K562 (cell line): ENCODE data around the gene SEMA3A. TPM values are rescaled to one million over a fixed set of nuclear protein-coding genes. Genes with fewer than 3 reads are reported as not detected.

ENCODE experiments used
- ATAC-seq: fragments of 200-7000 bp; cut with Tn5 transposase; 3 replicates; pipeline ENCODE4 v1.9.1; 2020; ENCODE audit warnings: moderate library complexity
- BruUV-seq: library from RNA; stranded (reverse); fragments of 400-500 nt; replicated peaks from 2 replicates; lab custom pipeline; 2021; lab: Mats Ljungman, UMichigan
- CTCF ChIA-PET: fragments of 300-600 bp; formaldehyde crosslinking; extraction: SDS; loops from one replicate; lab custom pipeline; 2021; ENCODE audit warnings: low intra/inter-chr PET ratio; lab: Yijun Ruan, JAX
- POLR2A ChIA-PET: fragments of 300-600, 350-650 bp; sonication (Branson Sonifier 250); formaldehyde crosslinking; extraction: SDS; loops from one replicate; lab custom pipeline; 2021; ENCODE audit warnings: antibody characterized with exemption, inconsistent platforms; lab: Yijun Ruan, JAX
- DNase-seq, 4 experiments: peaks; one replicate each; pipeline versions ENCODE4 v3.0.0 to v3.0.0-alpha.2; 2011 to 2018; ENCODE audit warnings: low spot score in 3 of 4, mixed read lengths in 3 of 4; ENCODE audit errors: extremely low read depth in 1 of 4
- FAIRE-seq: peaks from 2 replicates; lab custom pipeline; 2011; peaks lifted over from hg19 to GRCh38; lab: Jason Lieb, UNC
- H2AFZ ChIP-seq: 2 replicates; pipeline ENCODE4 v1.6.0; 2011; ENCODE audit warnings: low read depth, low read length, control low read depth, inconsistent platforms
- H3K27ac ChIP-seq: fragments of 200-600 bp; 3 replicates; pipeline ENCODE4 v1.8.0; 2011; ENCODE audit warnings: low read depth, mild to moderate bottlenecking, control low read depth, inconsistent platforms, low read length, moderate library complexity, mixed read lengths; ENCODE audit errors: extremely low read depth
- H3K27me3 ChIP-seq, 2 experiments: fragments of 300-600 bp in 1 of 2; 2 replicates in 1 of 2; 3 replicates in 1 of 2; pipeline versions ENCODE4 v1.6.0 to v1.8.0; 2011; ENCODE audit warnings: inconsistent platforms in 2 of 2, low read length in 2 of 2, mild to moderate bottlenecking in 1 of 2, mixed read lengths in 1 of 2, moderate library complexity in 1 of 2; ENCODE audit not compliant: control insufficient read depth in 2 of 2, insufficient read depth in 2 of 2
- H3K36me3 ChIP-seq: fragments of 300-600 bp; 3 replicates; pipeline ENCODE4 v1.8.0; 2011; ENCODE audit warnings: mild to moderate bottlenecking, low read length, inconsistent platforms; ENCODE audit not compliant: control insufficient read depth, insufficient read depth
- H3K4me1 ChIP-seq, 2 experiments: fragments of 200-600 bp in 1 of 2; replicated peaks in 1 of 2; 2 replicates in 1 of 2; 3 replicates in 1 of 2; pipeline versions ENCODE4 v1.5.1 to v1.8.0; 2011; ENCODE audit warnings: inconsistent platforms in 2 of 2, low read length in 2 of 2, mild to moderate bottlenecking in 1 of 2, mixed read lengths in 1 of 2, moderate library complexity in 1 of 2; ENCODE audit not compliant: control insufficient read depth in 2 of 2, insufficient read depth in 2 of 2
- H3K4me2 ChIP-seq: 2 replicates; pipeline ENCODE4 v1.6.1; 2011; ENCODE audit warnings: low read length, control low read depth, inconsistent platforms, mixed read lengths; ENCODE audit not compliant: insufficient read depth
- H3K4me3 ChIP-seq: fragments of 200-600 bp; sonication (generic), shearing (Covaris generic); 2 replicates; pipeline ENCODE4 v1.5.1; 2016; ENCODE audit warnings: control low read depth, inconsistent platforms
- H3K79me2 ChIP-seq: fragments of 200-600 bp; 3 replicates; pipeline ENCODE4 v1.8.0; 2011; ENCODE audit warnings: low read length, inconsistent platforms; ENCODE audit not compliant: control insufficient read depth, insufficient read depth
- H3K9ac ChIP-seq, 2 experiments: 2 replicates each; pipeline versions ENCODE4 v1.6.0 to v1.6.1; 2011; ENCODE audit warnings: low read depth in 2 of 2, low read length in 2 of 2, control low read depth in 1 of 2, inconsistent platforms in 1 of 2, mild to moderate bottlenecking in 1 of 2, mixed read lengths in 1 of 2; ENCODE audit not compliant: insufficient read depth in 1 of 2
- H3K9me1 ChIP-seq: one replicate; pipeline ENCODE4 v1.6.0; 2011; ENCODE audit warnings: inconsistent platforms, mild to moderate bottlenecking, low read length, moderate library complexity; ENCODE audit not compliant: control insufficient read depth, insufficient read depth
- H3K9me3 ChIP-seq: replicated peaks from 2 replicates; pipeline ENCODE4 v1.5.1; 2011; ENCODE audit warnings: low read depth, low read length, inconsistent platforms; ENCODE audit not compliant: control insufficient read depth, insufficient read depth
- H4K20me1 ChIP-seq: replicated peaks from 2 replicates; pipeline ENCODE4 v1.6.1; 2011; ENCODE audit warnings: low read length, inconsistent platforms, mixed read lengths; ENCODE audit not compliant: control insufficient read depth, insufficient read depth
- CHD1 ChIP-seq: fragments of 200-600 bp; sonication (generic); IDR thresholded peaks from one replicate; pipeline ENCODE4 v1.6.1; 2012; ENCODE audit warnings: mild to moderate bottlenecking, moderate library complexity, low read length, inconsistent platforms
- GATAD2A ChIP-seq: fragments of 450-650 bp; IDR thresholded peaks from 2 replicates; pipeline ENCODE4 v1.6.1; 2017
- HMG20A ChIP-seq: fragments of 450-650 bp; formaldehyde crosslinking; conservative IDR thresholded peaks from 2 replicates; pipeline ENCODE4 v1.4.0; 2020; ENCODE audit warnings: mild to moderate bottlenecking, mixed read lengths
- KAT8 ChIP-seq: fragments of 450-650 bp; IDR thresholded peaks from 2 replicates; pipeline ENCODE4 v1.6.1; 2016; ENCODE audit warnings: low read depth, mild to moderate bottlenecking
- MTF1 ChIP-seq: fragments of 250-450 bp; sonication (Bioruptor Pico); IDR thresholded peaks from 2 replicates; pipeline ENCODE4 v1.9.0; 2021; ENCODE audit warnings: moderate library complexity, mild to moderate bottlenecking, inconsistent platforms, borderline replicate concordance
- PHB2 ChIP-seq: fragments of 450-650 bp; IDR thresholded peaks from 2 replicates; pipeline ENCODE4 v1.6.1; 2017; ENCODE audit warnings: low read depth
- RAD21 ChIP-seq, 2 experiments: fragments of 250-450 bp in 1 of 2; fragments of 450-650 bp in 1 of 2; sonication (Bioruptor Pico) in 1 of 2; formaldehyde crosslinking in 1 of 2; IDR thresholded peaks in 1 of 2; conservative IDR thresholded peaks in 1 of 2; 2 replicates each; pipeline versions ENCODE4 v1.4.0 to v1.8.0; 2020 to 2022; ENCODE audit warnings: mild to moderate bottlenecking in 2 of 2, moderate library complexity in 1 of 2
- SAFB ChIP-seq: fragments of 200-400 bp; formaldehyde crosslinking; IDR thresholded peaks from 2 replicates; pipeline ENCODE4 v1.6.1; 2017; ENCODE audit warnings: low read depth, low read length, borderline replicate concordance
- TGIF2 ChIP-seq: sonication (generic); formaldehyde crosslinking; IDR thresholded peaks from 2 replicates; pipeline ENCODE4 v1.8.1; 2022; ENCODE audit warnings: mild to moderate bottlenecking, missing genetic modification reagents, moderate library complexity
- ZNF274 ChIP-seq: IDR thresholded peaks from 2 replicates; pipeline ENCODE4 v1.6.1; 2011; ENCODE audit warnings: low read depth, mild to moderate bottlenecking, low read length, moderate library complexity, borderline replicate concordance
- WGBS: fragments of 100-300 bp; shearing (Covaris generic); methylation state at CpG from one replicate; pipeline ENCODE4 v1.1.6; 2016; ENCODE audit warnings: low coverage, mixed read lengths; ENCODE audit not compliant: insufficient coverage; ENCODE audit errors: missing lambda C conversion rate; 5-methylcytosine and 5-hydroxymethylcytosine counted together
- in situ Hi-C: fragments of 300-500 bp; cut with MboI; formaldehyde crosslinking; loops from 4 replicates; pipeline ENCODE4 v1.15.0; 2018; ENCODE audit warnings: inconsistent platforms, mixed read lengths
- intact Hi-C: fragments of 100-400 bp; cut with micrococcal nuclease; formaldehyde crosslinking; loops from 2 replicates; pipeline ENCODE4 v1.14.2; 2022
- polyA plus RNA-seq, 8 experiments: library from polyadenylated mRNA; depleted of rRNA in 4 of 8; stranded (reverse) in 5 of 8; unstranded in 3 of 8; fragments of >200 nt; fragmentation: Nextera tagmentation in 2 of 8; fragmentation: Illumina TruSeq in 1 of 8; extraction: Ambion mirVana in 2 of 8; extraction: Trizol in 1 of 8; gene quantifications; 2 replicates each; pipeline versions ENCODE4 v1.2.1 to v1.2.3, GENCODE V29; 2011 to 2014; ENCODE audit warnings: inconsistent platforms in 1 of 8, missing spikeins in 1 of 8
- total RNA-seq, 7 experiments: library from RNA; depleted of rRNA in 6 of 7; stranded (reverse); fragments of >200 nt in 6 of 7; fragmentation: Illumina TruSeq in 2 of 7; extraction: Trizol in 2 of 7; gene quantifications; 2 replicates each; pipeline versions ENCODE4 v1.2.1 to v1.2.3, GENCODE V29; 2011 to 2021; ENCODE audit warnings: low replicate concordance in 1 of 7
- TF ChIP-seq, protein P1 (sequence below): sonication (generic); formaldehyde crosslinking; IDR thresholded peaks from 2 replicates; pipeline ENCODE4 v1.8.0; 2022; ENCODE audit warnings: missing genetic modification reagents, mild to moderate bottlenecking, moderate library complexity, borderline replicate concordance
- TF ChIP-seq, protein P2 (sequence below): fragments of 250-450 bp; sonication (Bioruptor Pico); IDR thresholded peaks from 2 replicates; pipeline ENCODE4 v1.8.0; 2022; ENCODE audit warnings: moderate library complexity, mild to moderate bottlenecking, inconsistent platforms

Gene SEMA3A
- total and polyA plus RNA-seq, 9 of the 15 experiments (the other 6 are each of a cell fraction or from before 2014, with no cell fraction given), result 0.36 to 3.0 (median 1.1) TPM

DNA sequence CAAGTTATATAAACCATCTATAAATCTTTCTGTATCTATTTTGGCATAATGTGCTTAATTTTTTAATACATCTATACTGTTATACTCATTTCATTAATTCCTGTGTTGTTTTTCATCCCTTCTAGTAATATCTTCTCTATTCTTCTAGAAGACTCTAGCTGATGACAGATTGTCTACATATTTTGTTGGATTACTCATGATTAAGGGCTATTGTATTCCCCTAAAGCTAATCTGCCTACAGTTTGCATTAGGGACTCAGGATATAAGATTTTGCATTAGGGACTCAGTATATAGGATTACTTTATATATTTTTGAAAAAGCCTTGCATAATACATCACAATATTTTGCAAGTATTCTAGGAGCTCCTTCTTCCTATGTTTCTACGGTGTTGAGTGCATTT, 8.3 kb upstream of the SEMA3A start:
- ChIA-PET CTCF (no interaction called here), POLR2A (no interaction called here)
- Histone ChIP-seq H3K4me2 (no peak overlapping the region), H3K36me3 (no peaks in the 10 kb centered on the region), H3K27ac (no peak overlapping the region), H3K9me1 (no peaks in the 10 kb centered on the region), H3K27me3 (no peaks in the 10 kb centered on the region), H2AFZ (no peak overlapping the region), H3K4me1 (no peaks in the 10 kb centered on the region), H3K9ac (no peak overlapping the region), H3K4me3 (no peak overlapping the region), H3K79me2 (no peaks in the 10 kb centered on the region), H4K20me1 (no peaks in the 10 kb centered on the region), H3K9me3 (no peaks in the 10 kb centered on the region)
- no TSS peak for BruUV-seq
- intact Hi-C loops, result no loop called here
- in situ Hi-C loops, result loop anchor here (25.0 kb wide), 1 partner anchor 809 kb away; no protein-coding TSS in a partner anchor
- FAIRE-seq, result no peak
- TF ChIP-seq SAFB, result no peak
- no peak for TF ChIP-seq ZNF274
- no peak for TF ChIP-seq CHD1
- WGBS, result 9% methylated on average over 1 of the region's 1 CpG
- DNase-seq, result no peak
- ATAC-seq, result no peak

DNA sequence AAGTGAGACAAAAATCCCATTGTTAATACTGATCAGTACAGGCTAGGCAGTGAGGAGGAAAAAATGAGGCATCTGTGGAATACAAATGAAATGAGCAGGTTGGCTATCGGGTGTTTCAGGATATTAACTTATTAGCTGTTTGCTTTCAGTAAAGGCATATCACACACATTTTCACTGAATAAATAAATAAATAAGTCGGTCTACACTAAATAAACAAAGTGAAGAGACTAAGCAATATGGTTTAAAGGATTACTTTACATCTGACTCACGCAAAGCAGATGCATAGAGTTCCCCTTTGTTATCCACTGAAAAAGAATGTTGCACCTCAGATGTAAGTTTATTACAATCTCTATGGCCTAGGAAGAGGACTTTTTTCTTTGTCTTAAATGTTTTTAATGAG, 6.3 kb upstream of the SEMA3A start:
- 10% methylated on average over 3 of the region's 3 CpGs for WGBS
- no peak overlapping the region for H3K4me3 ChIP-seq
- BruUV-seq, result no TSS peak
- POLR2A ChIA-PET, result no interaction called here
- ATAC-seq, result no peak
- H3K36me3 ChIP-seq, result no peaks in the 10 kb centered on the region
- in situ Hi-C loops (loop anchor here (25.0 kb wide), 1 partner anchor 811 kb away; no protein-coding TSS in a partner anchor), intact Hi-C loops (no loop called here)
- no peak overlapping the region for H3K4me2 ChIP-seq
- no peak overlapping the region for H3K27ac ChIP-seq
- no peaks in the 10 kb centered on the region for H3K27me3 ChIP-seq
- H3K9ac ChIP-seq, result no peak overlapping the region
- H3K9me3 ChIP-seq, result no peaks in the 10 kb centered on the region
- H3K9me1 ChIP-seq, result no peaks in the 10 kb centered on the region
- no peaks in the 10 kb centered on the region for H3K4me1 ChIP-seq
- FAIRE-seq, result no peak
- DNase-seq, result no peak
- no peaks in the 10 kb centered on the region for H3K79me2 ChIP-seq
- H4K20me1 ChIP-seq, result no peaks in the 10 kb centered on the region
- CTCF ChIA-PET, result no interaction called here
- H2AFZ ChIP-seq, result no peak overlapping the region
- no peak for TF ChIP-seq MTF1
- TF ChIP-seq, protein P1, sequence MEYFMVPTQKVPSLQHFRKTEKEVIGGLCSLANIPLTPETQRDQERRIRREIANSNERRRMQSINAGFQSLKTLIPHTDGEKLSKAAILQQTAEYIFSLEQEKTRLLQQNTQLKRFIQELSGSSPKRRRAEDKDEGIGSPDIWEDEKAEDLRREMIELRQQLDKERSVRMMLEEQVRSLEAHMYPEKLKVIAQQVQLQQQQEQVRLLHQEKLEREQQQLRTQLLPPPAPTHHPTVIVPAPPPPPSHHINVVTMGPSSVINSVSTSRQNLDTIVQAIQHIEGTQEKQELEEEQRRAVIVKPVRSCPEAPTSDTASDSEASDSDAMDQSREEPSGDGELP (CRISPR knock-in tag), result no peak
- TF ChIP-seq KAT8, result no peak
- TF ChIP-seq GATAD2A, result no peak
- no peak for TF ChIP-seq HMG20A (CRISPR knock-in tag)
- no peak for TF ChIP-seq PHB2
- no peak for TF ChIP-seq TGIF2 (CRISPR knock-in tag)
- no peak for TF ChIP-seq RAD21 (CRISPR knock-in tag; conservative IDR thresholded peaks at IDR 0.05 in 1 of 2, IDR thresholded peaks at IDR 0.05 in 1 of 2)
- no peak for TF ChIP-seq ZNF274
- TF ChIP-seq, protein P2, sequence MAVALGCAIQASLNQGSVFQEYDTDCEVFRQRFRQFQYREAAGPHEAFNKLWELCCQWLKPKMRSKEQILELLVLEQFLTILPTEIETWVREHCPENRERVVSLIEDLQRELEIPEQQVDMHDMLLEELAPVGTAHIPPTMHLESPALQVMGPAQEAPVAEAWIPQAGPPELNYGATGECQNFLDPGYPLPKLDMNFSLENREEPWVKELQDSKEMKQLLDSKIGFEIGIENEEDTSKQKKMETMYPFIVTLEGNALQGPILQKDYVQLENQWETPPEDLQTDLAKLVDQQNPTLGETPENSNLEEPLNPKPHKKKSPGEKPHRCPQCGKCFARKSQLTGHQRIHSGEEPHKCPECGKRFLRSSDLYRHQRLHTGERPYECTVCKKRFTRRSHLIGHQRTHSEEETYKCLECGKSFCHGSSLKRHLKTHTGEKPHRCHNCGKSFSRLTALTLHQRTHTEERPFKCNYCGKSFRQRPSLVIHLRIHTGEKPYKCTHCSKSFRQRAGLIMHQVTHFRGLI (CRISPR knock-in tag), result no peak
